BLaER1 treated with 17β-estradiol and CSF1 and Interleukin-3, amounts not matched to agents 10 nM and 100 nM (cell line): ENCODE data around the gene IP6K3.

Experiments used
- H3K27ac ChIP-seq, 11 experiments: shearing (Covaris generic); formaldehyde crosslinking; 2 replicates each; pipeline ENCODE4 v1.8.1; 2022
- H3K27me3 ChIP-seq, 11 experiments: shearing (Covaris generic); formaldehyde crosslinking; 2 replicates each; pipeline ENCODE4 v1.8.1; 2022
- H3K36me3 ChIP-seq, 11 experiments: shearing (Covaris generic); formaldehyde crosslinking; 2 replicates each; pipeline ENCODE4 v1.8.1; 2022
- H3K4me1 ChIP-seq, 10 experiments: shearing (Covaris generic); formaldehyde crosslinking; 2 replicates each; pipeline ENCODE4 v1.8.1; 2022
- H3K4me2 ChIP-seq, 11 experiments: shearing (Covaris generic); formaldehyde crosslinking; 2 replicates each; pipeline ENCODE4 v1.8.1; 2022
- H3K4me3 ChIP-seq, 10 experiments: shearing (Covaris generic); formaldehyde crosslinking; 2 replicates each; pipeline ENCODE4 v1.8.1; 2022
- H3K9ac ChIP-seq, 11 experiments: shearing (Covaris generic); formaldehyde crosslinking; 2 replicates each; pipeline ENCODE4 v1.8.1; 2022
- H3K9me3 ChIP-seq, 11 experiments: shearing (Covaris generic); formaldehyde crosslinking; replicated peaks in 1 of 11; 2 replicates each; pipeline ENCODE4 v1.8.1; 2022
- H4K20me1 ChIP-seq, 11 experiments: shearing (Covaris generic); formaldehyde crosslinking; 2 replicates each; pipeline ENCODE4 v1.8.1; 2022
- Cebpa-rat ChIP-seq, 11 experiments: shearing (Covaris generic); IDR thresholded peaks; 2 replicates each; pipeline ENCODE4 v1.8.1; 2022

The IP6K3 gene

DNA sequence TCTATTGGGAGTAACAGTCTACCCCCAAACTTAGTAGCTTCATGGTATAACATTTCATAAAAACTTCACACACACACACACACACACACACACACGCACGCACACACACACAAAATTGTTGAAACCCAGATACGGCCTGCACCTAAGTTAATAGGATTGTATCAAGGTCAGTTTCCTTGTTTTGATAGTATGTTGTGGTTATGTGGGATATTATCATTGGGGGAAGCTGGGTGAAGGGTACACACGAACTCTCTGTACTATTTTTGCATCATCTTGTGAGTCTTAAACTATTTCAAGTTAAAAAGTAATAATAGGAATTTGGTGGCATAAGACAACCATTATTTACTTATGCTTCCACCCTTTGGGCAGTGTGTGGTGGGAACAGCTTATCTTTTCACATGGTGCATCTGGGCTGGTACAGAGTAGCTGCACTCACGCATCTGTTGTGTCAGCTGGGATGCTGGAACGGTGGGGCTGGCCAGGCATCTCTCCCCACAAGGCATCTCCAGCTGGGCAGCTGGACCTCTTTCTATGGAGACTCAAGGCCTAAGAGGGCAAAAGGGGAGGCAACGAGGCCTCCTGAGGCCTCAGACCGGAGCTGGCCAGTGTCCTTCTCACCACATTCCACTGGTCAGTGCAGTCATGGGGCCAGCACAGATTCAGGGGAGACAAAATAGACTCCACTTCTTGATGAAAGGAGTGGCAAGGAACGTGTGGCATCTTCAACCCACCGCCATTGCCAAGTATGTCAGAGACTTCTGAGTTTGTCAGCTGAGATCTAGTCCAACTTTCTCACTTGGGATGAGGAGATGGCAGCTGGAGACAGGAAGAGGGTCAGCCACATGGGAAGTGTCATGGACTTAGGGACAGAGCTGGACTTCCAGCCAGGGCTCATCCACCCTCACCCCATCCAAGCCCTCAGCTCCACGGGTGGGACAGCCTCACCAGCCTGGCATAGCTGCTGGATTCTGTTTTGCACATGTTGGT is 20.5 kb upstream of the IP6K3 start:
- Histone ChIP-seq H3K27me3 (no peaks in the 10 kb centered on the region), H3K27ac (no peak overlapping the region), H4K20me1 (peaks cover 13 to 35% (median 16%) of the 10 kb centered on the region in 11 experiments; a peak in 20 of 22 replicates), H3K4me2 (no peak overlapping the region), H3K9ac (no peak overlapping the region), H3K4me1 (peaks cover 0 to 48% (median 19%) of the 10 kb centered on the region in 10 experiments; a peak in 16 of 20 replicates), H3K9me3 (no peaks in the 10 kb centered on the region), H3K4me3 (no peak overlapping the region), H3K36me3 (peaks cover 1 to 4% (median 2%) of the 10 kb centered on the region in 11 experiments; a peak in 17 of 22 replicates)
- no peak for TF ChIP-seq Cebpa-rat (IDR thresholded peaks at IDR 0.05)

DNA sequence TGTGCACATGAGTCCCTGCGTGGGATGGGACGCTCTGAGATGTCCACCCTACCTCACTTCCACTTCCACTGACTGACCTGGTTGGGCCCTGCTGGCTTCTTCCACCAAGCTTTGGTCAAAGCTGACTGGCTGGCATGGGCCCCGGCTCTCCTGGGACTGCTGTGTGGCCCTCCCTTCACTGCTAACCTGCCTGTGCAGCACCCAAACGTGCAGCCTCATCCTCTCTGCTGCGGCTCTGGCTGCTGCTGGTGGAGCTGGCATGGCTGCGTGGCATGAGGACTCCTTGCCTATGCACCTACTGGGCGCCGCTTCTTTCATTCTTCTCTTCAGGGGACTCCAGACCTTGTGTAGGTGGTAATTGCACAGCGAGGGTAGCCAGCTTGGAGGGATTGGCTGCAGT is 18.7 kb upstream of the IP6K3 start:
- H3K4me3 ChIP-seq, result no peak overlapping the region
- H3K4me2 ChIP-seq, result no peak overlapping the region
- H3K27ac ChIP-seq, result no peak overlapping the region
- H3K4me1 ChIP-seq, result peaks cover 0 to 49% (median 27%) of the 10 kb centered on the region in 10 experiments; a peak in 17 of 20 replicates
- no peaks in the 10 kb centered on the region for H3K9me3 ChIP-seq
- no peaks in the 10 kb centered on the region for H3K27me3 ChIP-seq
- no peaks in the 10 kb centered on the region for H3K36me3 ChIP-seq
- H4K20me1 ChIP-seq, result peaks cover 0 to 23% (median 4%) of the 10 kb centered on the region in 11 experiments; a peak in 10 of 22 replicates
- TF ChIP-seq Cebpa-rat (IDR thresholded peaks at IDR 0.05), result no peak
- no peak overlapping the region for H3K9ac ChIP-seq

DNA sequence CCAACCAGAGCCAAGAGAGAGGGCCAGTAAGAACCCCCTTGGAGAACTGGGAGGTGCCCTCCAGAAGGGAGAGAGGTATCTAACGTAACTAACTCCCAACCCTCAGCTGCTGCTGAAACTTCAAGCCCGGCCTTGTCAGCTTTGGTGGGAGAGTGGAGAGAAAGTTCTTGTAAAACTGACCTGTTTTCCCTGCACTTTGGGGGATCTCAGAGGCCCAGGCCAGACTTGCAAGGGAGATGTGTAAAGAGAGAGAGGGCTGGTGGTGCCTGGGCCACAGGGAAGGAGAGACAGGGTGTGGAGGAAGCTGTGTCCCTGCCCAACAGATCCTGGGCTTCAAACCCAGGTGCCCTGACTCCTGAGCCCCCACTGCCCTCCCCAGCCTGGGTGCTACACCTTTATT is 17.3 kb upstream of the IP6K3 start:
- Histone ChIP-seq H3K27me3 (no peaks in the 10 kb centered on the region), H3K9ac (peak overlapping the region in 2 of 11 experiments; percentile 29; a peak in 2 of 22 replicates), H3K4me2 (no peak overlapping the region), H3K4me1 (peaks cover 0 to 52% (median 31%) of the 10 kb centered on the region in 10 experiments; a peak in 17 of 20 replicates), H4K20me1 (peaks cover 0 to 13% (median 0%) of the 10 kb centered on the region in 11 experiments; a peak in 5 of 22 replicates), H3K27ac (no peak overlapping the region), H3K4me3 (no peak overlapping the region), H3K36me3 (no peaks in the 10 kb centered on the region), H3K9me3 (no peaks in the 10 kb centered on the region)
- TF ChIP-seq Cebpa-rat (IDR thresholded peaks at IDR 0.05), result no peak

DNA sequence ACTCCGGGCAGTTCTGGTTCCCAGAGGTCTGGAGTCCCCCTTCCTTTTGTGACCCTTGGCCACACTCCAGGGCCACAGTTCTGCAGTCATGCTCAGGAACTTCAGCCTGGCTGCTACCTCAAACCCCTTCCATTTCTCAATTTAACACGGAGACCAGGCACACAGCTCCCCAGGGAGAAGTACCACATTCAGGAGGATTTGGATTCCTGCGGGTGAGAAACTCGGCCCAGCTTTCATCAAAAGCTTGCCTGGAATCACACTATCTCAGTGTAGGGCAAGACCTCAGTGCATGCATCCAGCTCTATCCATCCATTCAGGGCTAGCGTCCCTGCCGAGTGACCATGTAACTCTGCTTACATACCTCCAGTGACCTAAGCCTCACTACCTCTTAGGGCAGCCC is 16.8 kb upstream of the IP6K3 start:
- no peak overlapping the region for H3K4me3 ChIP-seq
- no peaks in the 10 kb centered on the region for H3K27me3 ChIP-seq
- H3K4me2 ChIP-seq, result peak overlapping the region in 5 of 11 experiments; percentile 3 to 25 (median 13); a peak in 3 of 22 replicates
- peak overlapping the region in 3 of 11 experiments; percentile 18 to 29 (median 29); a peak in 1 of 22 replicates for H3K9ac ChIP-seq
- H3K4me1 ChIP-seq, result peaks cover 0 to 48% (median 29%) of the 10 kb centered on the region in 10 experiments; a peak in 17 of 20 replicates
- TF ChIP-seq Cebpa-rat (IDR thresholded peaks at IDR 0.05), result no peak
- peaks cover 0 to 13% (median 0%) of the 10 kb centered on the region in 11 experiments; a peak in 5 of 22 replicates for H4K20me1 ChIP-seq
- H3K36me3 ChIP-seq, result no peaks in the 10 kb centered on the region
- H3K27ac ChIP-seq, result no peak overlapping the region
- H3K9me3 ChIP-seq, result no peaks in the 10 kb centered on the region

DNA sequence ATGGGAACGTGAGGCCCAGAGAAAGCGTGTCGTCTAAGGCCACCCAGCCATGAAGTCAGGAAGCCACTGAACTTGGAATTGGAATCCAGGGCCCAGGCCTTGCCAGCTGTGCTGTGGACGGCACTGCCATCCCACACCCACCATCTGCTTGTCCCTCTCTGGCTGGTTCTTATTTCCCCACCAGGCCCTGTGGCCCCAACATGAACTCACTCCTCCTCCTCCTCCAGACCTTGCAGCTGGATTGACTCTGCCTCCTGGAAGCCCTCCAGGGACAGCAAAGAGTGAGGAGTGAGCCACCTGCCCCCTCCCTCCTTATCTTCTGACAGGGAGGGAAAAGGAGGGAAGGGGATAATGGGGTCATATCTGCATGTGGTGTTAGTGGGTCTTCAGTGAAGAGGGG is 16.0 kb upstream of the IP6K3 start:
- no peaks in the 10 kb centered on the region for H3K36me3 ChIP-seq
- peaks cover 0 to 13% (median 0%) of the 10 kb centered on the region in 11 experiments; a peak in 5 of 22 replicates for H4K20me1 ChIP-seq
- H3K4me1 ChIP-seq, result peaks cover 0 to 48% (median 29%) of the 10 kb centered on the region in 10 experiments; a peak in 17 of 20 replicates
- H3K4me3 ChIP-seq, result no peak overlapping the region
- H3K9ac ChIP-seq, result peak overlapping the region in 2 of 11 experiments; percentile 0 to 18; a peak in 1 of 22 replicates
- H3K4me2 ChIP-seq, result peak overlapping the region in 3 of 11 experiments; percentile 3 to 25 (median 10); a peak in 1 of 22 replicates
- H3K9me3 ChIP-seq, result no peaks in the 10 kb centered on the region
- no peaks in the 10 kb centered on the region for H3K27me3 ChIP-seq
- TF ChIP-seq Cebpa-rat (IDR thresholded peaks at IDR 0.05), result no peak
- H3K27ac ChIP-seq, result no peak overlapping the region

DNA sequence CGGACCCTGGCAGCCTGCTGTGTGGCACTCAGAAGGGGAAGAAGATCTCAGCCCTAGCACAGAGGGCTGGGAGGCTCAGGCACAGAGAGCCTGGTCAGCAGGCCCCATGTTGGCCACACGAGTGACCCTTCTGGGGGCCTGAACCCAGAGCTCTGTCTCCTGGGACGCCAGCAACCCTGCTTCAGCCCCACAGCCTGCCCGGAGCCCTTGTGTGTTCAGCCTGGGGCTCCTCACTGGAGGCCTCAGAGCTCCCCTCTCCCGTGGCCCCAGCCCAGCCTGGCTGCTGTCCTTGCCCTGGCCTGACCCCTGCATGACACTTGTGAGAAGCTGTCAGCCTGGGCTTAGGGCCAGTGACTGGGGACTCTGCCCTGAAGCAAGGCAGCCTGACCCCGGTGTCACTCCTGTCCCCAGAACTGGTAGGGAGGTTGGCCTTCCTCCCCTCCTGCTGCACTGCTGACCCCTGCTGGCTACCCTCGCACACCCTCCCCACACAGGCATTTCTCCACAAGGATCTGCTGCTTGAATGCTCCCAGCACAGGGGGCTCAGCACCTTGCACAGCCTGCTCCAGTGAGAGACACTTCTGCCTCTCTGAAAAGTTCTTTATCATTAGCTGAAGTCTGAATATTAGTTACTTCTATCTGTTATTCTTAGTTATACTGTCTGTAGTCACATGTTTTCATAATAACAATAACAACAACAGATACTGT is 15.4 kb upstream of the IP6K3 start:
- no peaks in the 10 kb centered on the region for H3K27me3 ChIP-seq

DNA sequence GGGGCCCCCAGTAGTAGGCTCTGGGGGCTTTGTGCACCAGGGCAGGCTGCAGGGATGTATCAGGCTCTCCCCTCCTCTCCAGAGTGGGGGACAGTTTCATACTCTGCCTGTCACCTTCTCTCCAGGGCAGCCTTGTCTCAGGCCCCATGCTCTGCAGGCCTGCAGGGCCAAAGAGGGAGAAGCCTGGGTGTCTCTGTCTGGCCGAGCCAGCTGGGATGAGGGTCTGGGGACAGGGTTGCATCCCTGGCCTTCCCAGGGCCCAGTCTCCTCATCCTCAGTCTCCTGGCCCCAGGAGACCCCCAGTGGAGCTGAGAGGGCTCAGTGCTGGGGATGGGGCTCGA is 14.8 kb upstream of the IP6K3 start:
- H4K20me1 ChIP-seq, result peaks cover 0 to 13% (median 0%) of the 10 kb centered on the region in 11 experiments; a peak in 3 of 22 replicates
- H3K36me3 ChIP-seq, result no peaks in the 10 kb centered on the region
- no peaks in the 10 kb centered on the region for H3K27me3 ChIP-seq
- H3K4me3 ChIP-seq, result no peak overlapping the region
- H3K4me1 ChIP-seq, result peaks cover 0 to 48% (median 29%) of the 10 kb centered on the region in 10 experiments; a peak in 17 of 20 replicates
- no peaks in the 10 kb centered on the region for H3K9me3 ChIP-seq
- H3K4me2 ChIP-seq, result peak overlapping the region in 10 of 11 experiments; percentile 3 to 87 (median 72); a peak in 20 of 22 replicates
- peak overlapping the region in 6 of 11 experiments; percentile 6 to 51 (median 17); a peak in 4 of 22 replicates for H3K9ac ChIP-seq
- no peak for TF ChIP-seq Cebpa-rat (IDR thresholded peaks at IDR 0.05)
- H3K27ac ChIP-seq, result peak overlapping the region in 2 of 11 experiments; percentile 5 to 22; a peak in 1 of 22 replicates

More for the DNA sequence above, 15.4 kb upstream of the IP6K3 start:
- H3K27ac ChIP-seq, result 0 out of 22 replicates have a peak overlapping the region, but pooled peaks of 1 of the 11 experiments have one; percentile 5
- H3K4me1 ChIP-seq, result peaks cover 0 to 48% (median 29%) of the 10 kb centered on the region in 10 experiments; a peak in 17 of 20 replicates
- no peak for TF ChIP-seq Cebpa-rat (IDR thresholded peaks at IDR 0.05)
- H3K9ac ChIP-seq, result peak overlapping the region in 6 of 11 experiments; percentile 9 to 51 (median 26); a peak in 6 of 22 replicates
- peak overlapping the region in 10 of 11 experiments; percentile 3 to 87 (median 72); a peak in 19 of 22 replicates for H3K4me2 ChIP-seq
- no peaks in the 10 kb centered on the region for H3K9me3 ChIP-seq
- peaks cover 0 to 13% (median 0%) of the 10 kb centered on the region in 11 experiments; a peak in 3 of 22 replicates for H4K20me1 ChIP-seq
- H3K4me3 ChIP-seq, result no peak overlapping the region
- no peaks in the 10 kb centered on the region for H3K36me3 ChIP-seq

DNA sequence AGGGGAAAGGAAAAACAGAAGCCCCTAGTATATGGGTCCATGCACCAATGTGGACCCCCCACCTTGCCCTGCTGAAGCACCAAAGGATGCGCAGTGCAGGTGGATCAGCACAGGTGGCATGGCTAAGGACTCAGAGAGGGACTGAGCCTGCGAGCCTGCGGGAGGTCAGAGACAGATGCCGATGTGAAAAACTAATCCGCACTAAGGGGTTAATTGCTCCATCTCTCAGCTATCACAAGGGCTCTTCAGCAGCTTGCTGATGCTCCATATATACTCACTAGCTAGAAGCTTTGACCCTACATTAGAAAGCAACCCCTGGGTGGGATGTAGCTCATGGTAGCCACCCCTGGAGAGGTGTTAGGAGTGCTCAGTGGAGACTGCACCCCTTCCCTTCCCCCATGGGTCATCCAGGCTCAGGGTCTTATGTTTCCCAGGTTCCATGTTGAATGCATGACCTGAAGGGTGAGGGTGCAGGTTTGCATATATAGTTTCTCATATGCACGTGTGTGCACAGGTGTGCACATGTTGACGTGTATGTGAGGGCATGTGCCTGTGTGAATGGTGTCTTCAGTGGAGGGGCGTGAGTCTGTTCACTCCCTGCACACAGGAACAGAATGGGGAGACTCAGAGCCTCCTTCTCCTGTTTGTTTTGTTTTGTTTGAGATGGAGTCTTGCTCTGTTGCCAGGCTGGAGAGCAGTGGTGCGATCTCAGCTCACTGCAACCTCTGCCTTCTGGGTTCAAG is 13.4 kb upstream of the IP6K3 start:
- H3K36me3 ChIP-seq, result no peaks in the 10 kb centered on the region
- H3K27ac ChIP-seq, result no peak overlapping the region
- H3K9ac ChIP-seq, result no peak overlapping the region
- peaks cover 0 to 13% (median 0%) of the 10 kb centered on the region in 11 experiments; a peak in 3 of 22 replicates for H4K20me1 ChIP-seq
- TF ChIP-seq Cebpa-rat (IDR thresholded peaks at IDR 0.05), result no peak
- H3K4me2 ChIP-seq, result peak overlapping the region in 8 of 11 experiments; percentile 58 to 87 (median 74); a peak in 17 of 22 replicates
- H3K27me3 ChIP-seq, result no peaks in the 10 kb centered on the region
- H3K4me3 ChIP-seq, result no peak overlapping the region
- no peaks in the 10 kb centered on the region for H3K9me3 ChIP-seq
- H3K4me1 ChIP-seq, result peaks cover 0 to 58% (median 38%) of the 10 kb centered on the region in 10 experiments; a peak in 17 of 20 replicates
